PC-3 (cell line): ENCODE data around the gene SAA1.

Source experiments
- CTCF ChIP-seq: fragments of 300-600 bp; sonication (generic); conservative IDR thresholded peaks from 2 replicates; pipeline ENCODE4 v1.5.1; 2017; ENCODE audit warnings: antibody characterized with exemption, low read depth, mild to moderate bottlenecking, low read length
- EZH2phosphoT487 ChIP-seq: fragments of 300-600 bp; sonication (generic); IDR thresholded peaks from 2 replicates; pipeline ENCODE4 v1.6.1; 2018; ENCODE audit warnings: mild to moderate bottlenecking, antibody characterized with exemption, low read length, borderline replicate concordance

DNA sequence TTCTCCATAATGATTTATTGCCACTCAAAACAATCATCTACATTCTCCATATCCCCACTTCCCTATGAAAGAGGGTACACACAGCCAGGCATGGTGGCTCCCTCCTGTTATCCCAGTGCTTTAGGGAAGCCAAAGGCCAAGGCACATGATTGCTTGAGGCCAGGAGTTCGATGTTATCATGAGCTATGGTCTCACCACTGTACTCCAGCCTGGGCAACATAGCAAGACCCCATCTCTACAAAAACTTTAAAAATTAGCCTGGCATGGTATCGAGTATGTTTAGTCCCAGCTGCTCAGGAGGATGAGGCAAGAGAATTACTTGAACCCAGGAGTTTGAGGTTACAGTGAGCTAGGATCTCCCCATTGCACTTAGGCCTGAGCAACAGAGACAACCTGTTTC lies 49.8 kb downstream of the SAA1 start:
- TF ChIP-seq CTCF: no peak
- TF ChIP-seq EZH2phosphoT487: no peak
